ENCODE results near the gene HOXA13.

Gene HOXA13

DNA sequence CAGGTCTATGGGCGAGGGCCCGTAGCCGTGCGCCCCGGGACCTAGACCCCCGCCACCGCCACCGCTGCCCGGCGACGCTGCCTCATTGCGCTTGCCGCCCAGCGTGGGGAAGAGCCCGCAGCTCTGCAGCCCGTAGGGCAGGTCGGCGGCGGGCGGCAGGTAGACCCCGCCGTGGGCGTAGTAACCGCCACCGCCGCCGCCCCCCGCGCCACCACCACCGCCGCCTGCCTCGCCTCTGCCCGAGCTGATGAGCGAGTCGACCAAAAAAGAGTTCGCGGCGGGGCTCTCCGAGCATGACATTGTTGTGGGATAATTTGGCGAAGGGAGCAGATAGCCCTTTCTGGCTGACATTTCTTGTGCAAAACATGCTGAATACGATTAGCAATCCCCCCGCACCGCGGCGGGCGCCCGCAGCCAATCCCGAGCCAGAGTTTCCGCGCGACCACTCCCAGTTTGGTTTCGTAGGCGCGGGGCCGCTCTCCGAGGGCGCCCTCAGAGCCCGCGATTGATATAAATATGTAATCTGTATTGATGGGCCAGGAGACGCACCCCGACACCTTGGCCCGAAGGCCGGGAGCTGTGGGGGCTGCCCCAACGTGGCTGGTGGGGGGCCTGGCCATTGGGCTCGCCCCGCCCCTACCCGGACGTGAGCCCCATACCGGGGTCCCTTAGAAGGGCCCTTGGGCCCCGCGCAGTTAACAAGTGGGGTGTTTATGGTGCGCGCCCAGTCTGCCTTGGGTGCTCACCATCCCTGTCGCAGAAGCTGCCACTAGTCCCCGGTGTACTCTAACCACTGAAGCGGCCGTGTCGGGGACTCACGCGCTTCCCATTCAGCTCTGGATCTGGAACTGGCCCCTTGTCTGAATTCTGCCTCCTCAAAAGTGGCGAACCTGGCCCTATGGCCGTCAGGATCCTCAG, 25.7 kb downstream of the HOXA13 start, which contains the start of gene HOXA10:
HOXA10 (minus strand) TSS at position 365 of the 918 bp plus-strand sequence; CDS start at position 351, 14 bp downstream.
- TF ChIP-seq, protein P1, sequence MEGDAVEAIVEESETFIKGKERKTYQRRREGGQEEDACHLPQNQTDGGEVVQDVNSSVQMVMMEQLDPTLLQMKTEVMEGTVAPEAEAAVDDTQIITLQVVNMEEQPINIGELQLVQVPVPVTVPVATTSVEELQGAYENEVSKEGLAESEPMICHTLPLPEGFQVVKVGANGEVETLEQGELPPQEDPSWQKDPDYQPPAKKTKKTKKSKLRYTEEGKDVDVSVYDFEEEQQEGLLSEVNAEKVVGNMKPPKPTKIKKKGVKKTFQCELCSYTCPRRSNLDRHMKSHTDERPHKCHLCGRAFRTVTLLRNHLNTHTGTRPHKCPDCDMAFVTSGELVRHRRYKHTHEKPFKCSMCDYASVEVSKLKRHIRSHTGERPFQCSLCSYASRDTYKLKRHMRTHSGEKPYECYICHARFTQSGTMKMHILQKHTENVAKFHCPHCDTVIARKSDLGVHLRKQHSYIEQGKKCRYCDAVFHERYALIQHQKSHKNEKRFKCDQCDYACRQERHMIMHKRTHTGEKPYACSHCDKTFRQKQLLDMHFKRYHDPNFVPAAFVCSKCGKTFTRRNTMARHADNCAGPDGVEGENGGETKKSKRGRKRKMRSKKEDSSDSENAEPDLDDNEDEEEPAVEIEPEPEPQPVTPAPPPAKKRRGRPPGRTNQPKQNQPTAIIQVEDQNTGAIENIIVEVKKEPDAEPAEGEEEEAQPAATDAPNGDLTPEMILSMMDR (IDR thresholded peaks at IDR 0.05; ENCODE audit: insufficient read depth, low read depth, low read length, missing control alignments): no peak
- H3K4me3 ChIP-seq (ENCODE audit: low read length): no peak within 1 kb of the TSS
- DNase-seq (ENCODE audit: low read depth): no peak

GRCh38 chr7:27173511-27173955, 26.4 kb downstream of the HOXA13 start:
- no peak overlapping the region for H3K4me3 ChIP-seq (ENCODE audit: low read length)
- TF ChIP-seq, protein P1 (IDR thresholded peaks at IDR 0.05; ENCODE audit: insufficient read depth, low read depth, low read length, missing control alignments): no peak
- DNase-seq (ENCODE audit: low read depth): no peak

DNA sequence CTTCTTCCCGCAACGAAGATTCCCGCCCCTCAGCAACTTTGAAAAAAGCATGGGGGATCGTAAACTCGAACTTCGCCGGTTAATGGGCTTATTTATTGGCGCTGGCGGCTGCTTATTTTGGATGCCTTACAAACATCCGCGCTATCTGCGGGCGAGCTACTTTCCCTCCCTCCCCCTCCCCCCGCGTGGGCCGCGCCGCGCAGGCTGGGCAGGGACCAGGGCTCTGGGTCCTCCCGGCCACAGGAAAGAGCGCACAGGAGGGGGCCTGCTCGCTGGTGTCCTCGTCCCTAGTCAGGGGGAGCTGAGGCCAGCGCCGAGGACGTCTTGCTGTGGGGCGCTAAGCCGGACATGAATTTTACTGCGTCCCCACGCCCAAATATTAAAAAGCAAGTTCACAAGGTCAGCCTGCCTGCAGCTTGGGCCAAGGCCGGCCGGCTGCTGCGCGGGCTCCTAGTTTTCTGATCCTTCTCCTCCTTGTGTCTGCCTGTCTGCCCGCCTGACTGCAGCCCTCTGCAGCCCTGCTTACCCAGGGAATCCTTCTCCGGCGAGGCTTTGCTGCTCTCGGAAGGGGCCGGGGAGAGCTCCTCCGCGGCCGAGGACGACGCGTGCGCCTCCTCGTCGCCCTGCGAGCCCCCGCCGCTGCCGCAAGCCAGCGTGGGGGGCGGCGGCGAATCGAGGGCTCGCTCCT, 26.9 kb downstream of the HOXA13 start:
- TF ChIP-seq, protein P1 (IDR thresholded peaks at IDR 0.05; ENCODE audit: insufficient read depth, low read depth, low read length, missing control alignments): no peak
- H3K4me3 ChIP-seq (ENCODE audit: low read length): no peak overlapping the region
- no peak for DNase-seq (ENCODE audit: low read depth)

- DNase-seq (ENCODE audit: low read depth): no peak
- TF ChIP-seq, protein P1 (IDR thresholded peaks at IDR 0.05; ENCODE audit: insufficient read depth, low read depth, low read length, missing control alignments): no peak
- H3K4me3 ChIP-seq (ENCODE audit: low read length): no peak overlapping the region
These were observed 27.5 kb downstream of the HOXA13 start for GRCh38 chr7:27172315-27172774.

DNA sequence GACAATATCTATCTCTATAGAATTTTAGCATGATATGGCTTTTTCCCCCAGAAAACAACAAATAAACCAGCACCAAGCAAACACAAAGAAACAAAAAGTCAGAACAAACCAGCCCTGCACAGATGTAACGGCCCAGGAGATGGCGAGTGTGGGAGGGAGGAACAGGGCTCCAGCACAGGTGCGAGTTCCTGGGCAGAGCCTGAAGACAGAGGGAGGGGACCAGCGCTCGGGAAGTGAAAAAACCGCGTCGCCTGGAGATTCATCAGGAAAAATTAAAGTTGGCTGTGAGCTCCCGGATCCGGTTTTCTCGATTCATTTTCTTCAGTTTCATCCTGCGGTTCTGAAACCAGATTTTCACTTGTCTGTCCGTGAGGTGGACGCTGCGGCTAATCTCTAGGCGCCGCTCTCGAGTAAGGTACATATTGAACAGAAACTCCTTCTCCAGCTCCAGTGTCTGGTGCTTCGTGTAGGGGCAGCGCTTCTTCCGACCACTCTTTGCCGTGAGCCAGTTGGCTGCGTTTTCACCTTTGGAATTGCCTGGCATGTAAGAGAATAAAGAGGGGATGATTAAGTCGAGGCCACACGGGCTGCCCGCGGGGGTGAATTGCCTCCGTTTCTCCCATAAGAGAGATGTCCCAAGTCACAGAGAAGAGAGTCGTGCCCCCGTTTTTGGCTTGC, 28.1 kb downstream of the HOXA13 start:
- no peak for DNase-seq (ENCODE audit: low read depth)
- TF ChIP-seq, protein P1 (IDR thresholded peaks at IDR 0.05; ENCODE audit: insufficient read depth, low read depth, low read length, missing control alignments): no peak
- no peak overlapping the region for H3K4me3 ChIP-seq (ENCODE audit: low read length)

- TF ChIP-seq, protein P1 (IDR thresholded peaks at IDR 0.05; ENCODE audit: insufficient read depth, low read depth, low read length, missing control alignments): no peak
- H3K4me3 ChIP-seq (ENCODE audit: low read length): no peak overlapping the region
- DNase-seq (ENCODE audit: low read depth): no peak
These were observed 28.6 kb downstream of the HOXA13 start for GRCh38 chr7:27171325-27171636.
